Natural killer cell (primary cell): ENCODE measurements around the gene CST7. TPM values are rescaled to one million over a fixed set of nuclear protein-coding genes. Genes with fewer than 3 reads are reported as not detected.

Experiments
- ATAC-seq, 3 donors: fragments of 150-1000 bp in 2 of 3; fragments of 200-7000 bp in 1 of 3; cut with Tn5 transposase; 1 replicate in 1 of 3; 2 replicates in 2 of 3; pipeline ENCODE4 v1.10.0; 2021; ENCODE audit warnings: mild to moderate bottlenecking in 2 of 3, moderate library complexity in 2 of 3
- DNase-seq, 2 donors: peaks; one replicate each; pipeline versions ENCODE4 v3.0.0 to v3.0.0-alpha.2; 2013 to 2021; ENCODE audit warnings: mixed read lengths in 1 of 2
- H3K27ac ChIP-seq: one replicate; pipeline ENCODE4 v1.5.1; 2013; ENCODE audit warnings: mild to moderate bottlenecking, low read length
- H3K27me3 ChIP-seq: one replicate; pipeline ENCODE4 v1.6.1; 2013; ENCODE audit warnings: low read length; ENCODE audit not compliant: control insufficient read depth, insufficient read depth
- H3K36me3 ChIP-seq: one replicate; pipeline ENCODE4 v1.6.1; 2013; ENCODE audit warnings: low read length; ENCODE audit not compliant: control insufficient read depth, insufficient read depth
- H3K4me1 ChIP-seq: one replicate; pipeline ENCODE4 v1.6.1; 2013; ENCODE audit warnings: low read length; ENCODE audit not compliant: control insufficient read depth, insufficient read depth
- H3K4me3 ChIP-seq: one replicate; pipeline ENCODE4 v1.5.1; 2013; ENCODE audit warnings: low read length
- H3K9me3 ChIP-seq: one replicate; pipeline ENCODE4 v1.6.1; 2013; ENCODE audit warnings: low read length; ENCODE audit not compliant: control insufficient read depth, insufficient read depth
- H3K27ac Mint-ChIP-seq, 2 donors: one replicate each; pipeline ENCODE4 v1.8.0; 2022; ENCODE audit warnings: mild to moderate bottlenecking in 2 of 2, mixed read lengths in 2 of 2, moderate library complexity in 1 of 2
- H3K27me3 Mint-ChIP-seq, 2 donors: one replicate each; pipeline ENCODE4 v1.8.0; 2022; ENCODE audit warnings: low read depth in 2 of 2, mixed read lengths in 2 of 2
- H3K36me3 Mint-ChIP-seq: one replicate; pipeline ENCODE4 v1.8.0; 2022; ENCODE audit warnings: mixed read lengths
- H3K4me1 Mint-ChIP-seq, 2 donors: one replicate each; pipeline ENCODE4 v1.8.0; 2022; ENCODE audit warnings: mixed read lengths in 2 of 2
- H3K4me3 Mint-ChIP-seq: one replicate; pipeline ENCODE4 v1.8.0; 2022; ENCODE audit warnings: mild to moderate bottlenecking, moderate library complexity, mixed read lengths
- H3K9me3 Mint-ChIP-seq, 2 donors: one replicate each; pipeline ENCODE4 v1.8.0; 2022; ENCODE audit warnings: mixed read lengths in 2 of 2
- CTCF ChIP-seq: fragments of 200-600 bp; IDR thresholded peaks from one replicate; pipeline ENCODE4 v1.8.0; 2022; ENCODE audit warnings: antibody characterized with exemption
- WGBS: methylation state at CpG from one replicate; pipeline ENCODE4 v1.1.7; 2013; ENCODE audit warnings: missing lambda C conversion rate; ENCODE audit not compliant: insufficient coverage; 5-methylcytosine and 5-hydroxymethylcytosine counted together
- intact Hi-C: fragments of 100-400 bp; cut with micrococcal nuclease; formaldehyde crosslinking; loops from one replicate; pipeline ENCODE4 v1.14.2; 2022
- total RNA-seq, 4 donors: library from RNA; stranded (reverse); fragments of 120-200 nt in 1 of 4; gene quantifications; one replicate each; pipeline versions ENCODE4 v1.2.3 to v1.2.4, GENCODE V29; 2013 to 2022

The CST7 gene
- total RNA-seq, 3 donors from 2014 or later (not counting 1 experiment from before 2014, with no cell fraction given) = 590 to 700 (median 619) TPM

- TF ChIP-seq CTCF = no peak
- peaks cover 62% of the 10 kb centered on the region for H3K4me1 ChIP-seq
- ATAC-seq (peak in 1 of 3 donors; percentile 12), DNase-seq (peak; percentile 28 to 47)
- peaks cover 39% of the 10 kb centered on the region for H3K36me3 ChIP-seq
- Mint-ChIP-seq H3K9me3 (peaks cover 0 to 4% of the 10 kb centered on the region in 2 donors), H3K4me1 (peaks cover 75 to 93% of the 10 kb centered on the region in 2 donors), H3K27ac (peak overlapping the region; percentile 98 to 100), H3K4me3 (peak overlapping the region; percentile 95), H3K36me3 (peaks cover 7% of the 10 kb centered on the region), H3K27me3 (no peaks in the 10 kb centered on the region)
- intact Hi-C loops = loop anchor here (10.0 kb wide), 3 partner anchors 805 to 1585 kb away; partner anchors contain the start of gene GZF1
- H3K27ac ChIP-seq = peak overlapping the region; percentile 98
- peak overlapping the region; percentile 88 for H3K4me3 ChIP-seq
- H3K27me3 ChIP-seq = no peaks in the 10 kb centered on the region
- WGBS = 34% methylated on average over 12 of the region's 12 CpGs
- no peaks in the 10 kb centered on the region for H3K9me3 ChIP-seq
Observed at GRCh38 chr20:24950128-24950835, 1.2 kb downstream of the CST7 start.

GRCh38 chr20:24950836-24951525 is 1.9 kb downstream of the CST7 start:
- H3K36me3 ChIP-seq = peaks cover 44% of the 10 kb centered on the region
- Mint-ChIP-seq H3K36me3 (peaks cover 1% of the 10 kb centered on the region), H3K27ac (peak overlapping the region; percentile 98 to 100), H3K4me3 (peak overlapping the region; percentile 95), H3K9me3 (no peaks in the 10 kb centered on the region), H3K4me1 (peaks cover 75 to 93% of the 10 kb centered on the region in 2 donors), H3K27me3 (no peaks in the 10 kb centered on the region)
- no peaks in the 10 kb centered on the region for H3K9me3 ChIP-seq
- DNase-seq (peak; percentile 22 to 27), ATAC-seq (no peak)
- H3K27me3 ChIP-seq = no peaks in the 10 kb centered on the region
- intact Hi-C loops = loop anchor here (10.0 kb wide), 3 partner anchors 806 to 1586 kb away; partner anchors contain the start of gene GZF1
- H3K27ac ChIP-seq = peak overlapping the region; percentile 98
- TF ChIP-seq CTCF = no peak
- 48% methylated on average over 15 of the region's 16 CpGs for WGBS
- peaks cover 69% of the 10 kb centered on the region for H3K4me1 ChIP-seq
- peak overlapping the region; percentile 88 for H3K4me3 ChIP-seq

GRCh38 chr20:24951536-24952083 is 2.5 kb downstream of the CST7 start:
- 51% methylated on average over 10 of the region's 11 CpGs for WGBS
- ATAC-seq (no peak), DNase-seq (peak in 1 of 2 donors; percentile 23)
- TF ChIP-seq CTCF = no peak
- no peaks in the 10 kb centered on the region for H3K27me3 Mint-ChIP-seq
- H3K36me3 Mint-ChIP-seq = no peaks in the 10 kb centered on the region
- peak overlapping the region; percentile 98 to 100 for H3K27ac Mint-ChIP-seq
- Histone ChIP-seq H3K9me3 (no peaks in the 10 kb centered on the region), H3K27ac (peak overlapping the region; percentile 98), H3K36me3 (peaks cover 50% of the 10 kb centered on the region), H3K27me3 (no peaks in the 10 kb centered on the region), H3K4me1 (peaks cover 75% of the 10 kb centered on the region), H3K4me3 (peak overlapping the region; percentile 88)
- H3K9me3 Mint-ChIP-seq = no peaks in the 10 kb centered on the region
- intact Hi-C loops = loop anchor here (10.0 kb wide), 3 partner anchors 807 to 1587 kb away; partner anchors contain the start of gene GZF1
- H3K4me3 Mint-ChIP-seq = peak overlapping the region; percentile 95
- H3K4me1 Mint-ChIP-seq = peaks cover 77 to 97% of the 10 kb centered on the region in 2 donors
